AG04449 (cell line): ENCODE results near the gene CHST8.
"Not testable (repeated sequence)": the region's sequence is repeated elsewhere in the genome, so short reads cannot be mapped to it uniquely, and the experiment has no call there.

Source experiments
- CTCF ChIA-PET: fragments of 350-600 bp; formaldehyde crosslinking; extraction: SDS; loops from one replicate; lab custom pipeline; 2021; ENCODE audit warnings: antibody characterized with exemption; lab: Yijun Ruan, JAX
- POLR2A ChIA-PET: fragments of 400-600, 350-600 bp; formaldehyde crosslinking; extraction: SDS; loops from one replicate; lab custom pipeline; 2020; ENCODE audit warnings: antibody characterized with exemption, inconsistent platforms; lab: Yijun Ruan, JAX
- DNase-seq: peaks from one replicate; pipeline ENCODE4 v3.0.0-alpha.2; 2010; ENCODE audit warnings: low read depth, low spot score
- H3K4me3 ChIP-seq: 2 replicates; pipeline ENCODE4 v1.5.1; 2011; ENCODE audit warnings: low read depth, mild to moderate bottlenecking, control low read depth, low read length
- CTCF ChIP-seq: IDR thresholded peaks from one replicate; pipeline ENCODE4 v1.5.1; 2011; ENCODE audit warnings: mild to moderate bottlenecking, moderate library complexity, low read length, control low read depth, inconsistent platforms; ENCODE audit not compliant: insufficient read depth; ENCODE audit errors: missing control alignments

Gene CHST8

GRCh38 chr19:33689138-33689746 lies 67.5 kb downstream of the CHST8 start:
- no peak for DNase-seq
- POLR2A ChIA-PET, result no interaction called here
- no peak overlapping the region for H3K4me3 ChIP-seq
- TF ChIP-seq CTCF, result no peak
- CTCF ChIA-PET, result no interaction called here

GRCh38 chr19:33689868-33690267 lies 68.1 kb downstream of the CHST8 start:
- no peak overlapping the region for H3K4me3 ChIP-seq
- DNase-seq, result no peak
- ChIA-PET POLR2A (no interaction called here), CTCF (no interaction called here)
- TF ChIP-seq CTCF, result no peak

- CTCF ChIA-PET, result no interaction called here
Observed at GRCh38 chr19:33690378-33691029, 68.8 kb downstream of the CHST8 start.

GRCh38 chr19:33691030-33691427 lies 69.3 kb downstream of the CHST8 start:
- TF ChIP-seq CTCF, result no peak
- H3K4me3 ChIP-seq, result no peak overlapping the region
- ChIA-PET CTCF (no interaction called here), POLR2A (no interaction called here)
- DNase-seq, result no peak

More at GRCh38 chr19:33690378-33691029, 68.8 kb downstream of the CHST8 start:
- no peak overlapping the region for H3K4me3 ChIP-seq
- TF ChIP-seq CTCF, result no peak
- POLR2A ChIA-PET, result no interaction called here
- DNase-seq, result no peak

GRCh38 chr19:33691736-33692135 lies 70.0 kb downstream of the CHST8 start:
- no peak overlapping the region for H3K4me3 ChIP-seq
- POLR2A ChIA-PET, result no interaction called here
- CTCF ChIA-PET, result no interaction called here
- no peak for DNase-seq
- no peak for TF ChIP-seq CTCF

- H3K4me3 ChIP-seq, result no peak overlapping the region
- CTCF ChIA-PET, result no interaction called here
- TF ChIP-seq CTCF, result no peak
- no peak for DNase-seq
- POLR2A ChIA-PET, result no interaction called here
Observed at GRCh38 chr19:33693678-33694077, 71.9 kb downstream of the CHST8 start.

GRCh38 chr19:33695547-33695946 lies 73.8 kb downstream of the CHST8 start:
- POLR2A ChIA-PET, result not testable (repeated sequence)

More at GRCh38 chr19:33695547-33695946, 73.8 kb downstream of the CHST8 start:
- CTCF ChIA-PET, result interaction anchor here (1.0 kb wide), 1 partner anchor 279 kb away, joined by 3 read pairs; no protein-coding TSS in a partner anchor
- not testable (repeated sequence) for DNase-seq, H3K4me3 ChIP-seq
